Measurements from ENCODE around the gene UNC5B. TPM values are rescaled to one million over a fixed set of nuclear protein-coding genes. Genes with fewer than 3 reads are reported as not detected.

The UNC5B gene
- total and polyA plus RNA-seq, 11 donors = 4.8 to 22.8 (median 10.1) TPM

- no peak for ATAC-seq
- Histone ChIP-seq H3K27me3 (no peaks in the 10 kb centered on the region), H3K4me1 (peaks cover 4 to 68% (median 51%) of the 10 kb centered on the region in 12 donors), H3K36me3 (peaks cover 0 to 9% (median 0%) of the 10 kb centered on the region in 9 donors), H3K9me3 (no peaks in the 10 kb centered on the region), H3K27ac (peak overlapping the region in 1 of 12 donors; percentile 83), H3K4me3 (no peak overlapping the region)
- WGBS, 4 donors = 67 to 84% (median 79%) methylated on average over 13 to 16 of the region's 16 CpGs
- intact Hi-C loops (cut with DNase I) = no loop called here
- TF ChIP-seq CTCF (IDR thresholded peaks at IDR 0.05) (no peak), POLR2A (IDR thresholded peaks at IDR 0.05) (no peak)
- DNase-seq = peak in 3 of 5 donors; percentile 12 to 61 (median 23)
Observed at GRCh38 chr10:71228875-71229675, 16.7 kb downstream of the UNC5B start.

- H3K9me3 ChIP-seq = no peaks in the 10 kb centered on the region
- WGBS, 4 donors = 58 to 77% (median 67%) methylated on average over 8 to 11 of the region's 11 CpGs
- intact Hi-C loops (cut with DNase I) = loop anchor here in 2 of 10 donors (5.0 kb wide), 1 partner anchor 37 kb away; no protein-coding TSS in a partner anchor
- TF ChIP-seq CTCF (IDR thresholded peaks at IDR 0.05) (no peak), POLR2A (IDR thresholded peaks at IDR 0.05) (no peak)
- DNase-seq = peak in 2 of 5 donors; percentile 28 to 29
- no peaks in the 10 kb centered on the region for H3K27me3 ChIP-seq
- H3K4me1 ChIP-seq = peaks cover 13 to 77% (median 61%) of the 10 kb centered on the region in 12 donors
- H3K4me3 ChIP-seq = no peak overlapping the region
- peak overlapping the region in 4 of 12 donors; percentile 3 to 83 (median 40) for H3K27ac ChIP-seq
- H3K36me3 ChIP-seq = peaks cover 0 to 9% (median 0%) of the 10 kb centered on the region in 9 donors
- no peak for ATAC-seq
Observed at GRCh38 chr10:71229726-71230655, 17.6 kb downstream of the UNC5B start.

GRCh38 chr10:71230656-71231025, 18.3 kb downstream of the UNC5B start:
- Histone ChIP-seq H3K27ac (peak overlapping the region in 4 of 12 donors; percentile 3 to 83 (median 40)), H3K9me3 (no peaks in the 10 kb centered on the region), H3K4me1 (peaks cover 14 to 80% (median 67%) of the 10 kb centered on the region in 12 donors), H3K4me3 (no peak overlapping the region), H3K36me3 (peaks cover 0 to 8% (median 0%) of the 10 kb centered on the region in 9 donors), H3K27me3 (no peaks in the 10 kb centered on the region)
- no peak for TF ChIP-seq POLR2A (IDR thresholded peaks at IDR 0.05)
- TF ChIP-seq CTCF (IDR thresholded peaks at IDR 0.05) = no peak
- intact Hi-C loops (cut with DNase I) = loop anchor here in 2 of 10 donors (5.0 kb wide), 1 partner anchor 37 kb away; no protein-coding TSS in a partner anchor
- 67 to 86% (median 71%) methylated on average over 1 of the region's 1 CpG for WGBS, 4 donors
- ATAC-seq (peak in 1 of 4 donors; percentile 4), DNase-seq (no peak)
